Rectal smooth muscle tissue (tissue), 1 donor: Measurements from ENCODE around the gene NID2.

Source experiments
- H3K27ac ChIP-seq: one replicate; pipeline ENCODE4 v1.7.0; 2013; ENCODE audit warnings: low read depth, low read length, inconsistent platforms
- H3K27me3 ChIP-seq: one replicate; pipeline ENCODE4 v1.7.0; 2013; ENCODE audit warnings: low read length; ENCODE audit not compliant: control insufficient read depth, insufficient read depth
- H3K36me3 ChIP-seq: one replicate; pipeline ENCODE4 v1.7.0; 2013; ENCODE audit warnings: low read length; ENCODE audit not compliant: control insufficient read depth, insufficient read depth
- H3K4me1 ChIP-seq: one replicate; pipeline ENCODE4 v1.7.0; 2013; ENCODE audit warnings: low read length; ENCODE audit not compliant: control insufficient read depth, insufficient read depth
- H3K4me3 ChIP-seq: one replicate; pipeline ENCODE4 v1.7.0; 2013; ENCODE audit warnings: low read length
- H3K9ac ChIP-seq: one replicate; pipeline ENCODE4 v1.7.0; 2013; ENCODE audit warnings: low read length

Gene NID2

DNA sequence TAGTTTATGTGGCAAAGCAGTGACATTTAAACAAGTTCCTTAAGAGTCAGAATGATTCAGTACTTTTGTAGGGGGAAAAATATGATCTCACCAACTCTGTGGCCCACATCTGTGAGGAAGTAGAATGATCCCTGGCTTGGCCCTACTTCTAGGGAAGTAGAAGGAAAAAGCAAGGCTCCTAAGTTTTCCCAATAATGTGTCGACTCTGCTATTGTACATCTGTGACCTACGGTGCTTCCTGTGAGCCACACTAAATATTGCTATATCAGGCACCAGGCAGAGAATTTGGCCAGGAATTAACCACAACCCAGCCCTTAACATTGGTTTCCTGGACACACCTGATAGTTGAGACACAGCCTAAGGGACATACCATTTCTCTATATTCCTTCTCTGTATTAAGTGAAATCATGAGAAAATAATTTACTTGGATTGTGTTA is 9.3 kb upstream of the NID2 start:
- H3K27ac ChIP-seq = no peak overlapping the region
- no peaks in the 10 kb centered on the region for H3K36me3 ChIP-seq

DNA sequence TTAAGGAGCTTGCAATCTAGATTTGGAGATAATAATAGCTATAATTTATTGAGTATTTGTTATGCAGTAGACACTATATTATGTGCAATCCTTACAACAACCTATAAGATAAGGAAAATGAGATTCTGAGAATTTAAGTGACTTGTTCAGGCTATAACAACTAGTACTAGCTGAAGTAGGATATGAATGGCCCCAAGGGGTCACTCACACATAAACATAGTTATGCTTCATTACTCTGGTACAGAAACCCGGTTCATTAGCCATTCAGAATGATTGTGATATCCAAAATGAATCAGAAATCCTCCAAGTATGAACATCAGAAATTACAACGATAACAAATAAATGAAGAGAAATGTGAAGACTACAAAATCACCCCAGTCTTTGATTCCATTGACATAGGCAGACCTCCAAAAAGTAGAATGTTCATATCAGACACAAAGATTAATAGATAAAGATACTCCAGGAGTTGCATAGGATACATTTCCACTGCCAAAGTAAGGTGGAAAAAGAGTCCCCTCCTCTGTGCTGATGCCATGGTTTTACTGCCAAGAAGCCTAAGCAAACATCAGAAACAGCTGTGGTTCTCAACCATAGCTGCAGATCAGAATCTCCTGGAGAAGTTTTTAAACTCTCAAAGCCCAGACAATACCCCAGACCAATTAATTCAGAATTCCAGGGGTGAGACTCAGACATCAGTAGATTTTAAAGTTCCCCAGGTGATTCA is 8.6 kb upstream of the NID2 start:
- Histone ChIP-seq H3K4me1 (no peaks in the 10 kb centered on the region), H3K4me3 (no peak overlapping the region), H3K27me3 (no peaks in the 10 kb centered on the region), H3K9ac (no peak overlapping the region), H3K27ac (no peak overlapping the region), H3K36me3 (no peaks in the 10 kb centered on the region)

More for the DNA sequence above, 9.3 kb upstream of the NID2 start:
- H3K4me3 ChIP-seq = no peak overlapping the region
- H3K27me3 ChIP-seq = no peaks in the 10 kb centered on the region
- H3K4me1 ChIP-seq = no peaks in the 10 kb centered on the region
- H3K9ac ChIP-seq = no peak overlapping the region

DNA sequence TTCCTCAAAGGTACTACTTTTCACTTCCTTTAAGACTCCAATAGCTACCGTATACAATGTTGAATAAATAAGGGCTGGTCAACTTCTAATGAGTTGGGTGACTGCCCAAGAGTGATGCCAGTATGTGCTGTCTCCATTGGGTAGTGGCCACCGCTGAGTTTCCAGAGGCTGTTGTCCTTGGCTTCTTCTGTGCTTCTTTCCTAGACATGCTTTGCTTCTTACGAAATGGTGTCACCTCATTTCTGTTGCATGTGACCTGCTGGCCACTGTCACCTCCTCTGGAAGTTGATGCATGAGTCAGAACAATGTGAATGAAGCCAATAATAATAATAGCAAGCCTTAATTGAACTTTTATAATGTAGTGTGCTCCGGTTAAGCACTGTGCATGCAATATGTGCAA is 7.5 kb upstream of the NID2 start:
- no peaks in the 10 kb centered on the region for H3K4me1 ChIP-seq
- H3K9ac ChIP-seq = no peak overlapping the region
- H3K27me3 ChIP-seq = no peaks in the 10 kb centered on the region
- H3K27ac ChIP-seq = no peak overlapping the region
- H3K36me3 ChIP-seq = no peaks in the 10 kb centered on the region
- no peak overlapping the region for H3K4me3 ChIP-seq

DNA sequence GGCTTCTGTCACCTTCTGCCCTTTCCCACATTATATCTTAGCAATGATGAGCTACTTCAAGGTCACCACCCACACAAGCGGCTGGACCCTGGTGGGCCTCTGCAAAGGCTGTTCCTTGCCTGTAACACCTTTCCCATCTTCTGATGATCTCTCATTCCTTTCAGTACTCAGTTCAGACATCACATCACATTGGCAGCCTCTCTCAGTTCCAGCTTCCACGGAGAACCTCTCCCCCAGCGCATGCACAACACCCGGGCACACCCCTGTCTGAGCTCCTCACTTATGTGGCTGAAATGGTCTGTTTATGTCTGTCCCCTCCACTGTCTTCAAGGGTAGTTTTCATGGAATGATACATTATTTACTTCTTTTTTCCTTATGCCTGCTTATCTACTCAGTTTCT is 6.5 kb upstream of the NID2 start:
- Histone ChIP-seq H3K27me3 (no peaks in the 10 kb centered on the region), H3K27ac (no peak overlapping the region), H3K9ac (no peak overlapping the region), H3K4me1 (no peaks in the 10 kb centered on the region), H3K4me3 (no peak overlapping the region), H3K36me3 (no peaks in the 10 kb centered on the region)

DNA sequence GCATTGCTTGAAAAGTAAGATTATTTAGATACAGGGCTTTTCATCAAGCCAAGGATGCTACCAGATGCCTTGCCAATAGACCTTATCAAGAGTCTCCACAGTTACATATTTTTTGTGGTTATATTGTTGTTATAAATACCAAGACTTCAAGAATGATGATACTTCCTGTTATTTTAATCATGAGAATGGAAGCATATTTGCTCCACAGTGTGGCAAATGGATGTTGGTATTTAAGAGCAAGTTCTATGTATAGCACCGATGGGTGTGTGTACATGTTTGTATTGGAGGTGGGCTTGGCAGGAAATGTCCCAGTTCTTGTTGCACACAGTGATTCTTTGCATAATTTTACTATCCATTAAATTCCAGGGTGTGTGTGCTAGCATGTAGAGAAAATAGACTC is 4.4 kb upstream of the NID2 start:
- no peak overlapping the region for H3K27ac ChIP-seq
- no peak overlapping the region for H3K4me3 ChIP-seq
- no peaks in the 10 kb centered on the region for H3K36me3 ChIP-seq
- no peak overlapping the region for H3K9ac ChIP-seq
- peaks cover 3% of the 10 kb centered on the region for H3K27me3 ChIP-seq
- no peaks in the 10 kb centered on the region for H3K4me1 ChIP-seq

DNA sequence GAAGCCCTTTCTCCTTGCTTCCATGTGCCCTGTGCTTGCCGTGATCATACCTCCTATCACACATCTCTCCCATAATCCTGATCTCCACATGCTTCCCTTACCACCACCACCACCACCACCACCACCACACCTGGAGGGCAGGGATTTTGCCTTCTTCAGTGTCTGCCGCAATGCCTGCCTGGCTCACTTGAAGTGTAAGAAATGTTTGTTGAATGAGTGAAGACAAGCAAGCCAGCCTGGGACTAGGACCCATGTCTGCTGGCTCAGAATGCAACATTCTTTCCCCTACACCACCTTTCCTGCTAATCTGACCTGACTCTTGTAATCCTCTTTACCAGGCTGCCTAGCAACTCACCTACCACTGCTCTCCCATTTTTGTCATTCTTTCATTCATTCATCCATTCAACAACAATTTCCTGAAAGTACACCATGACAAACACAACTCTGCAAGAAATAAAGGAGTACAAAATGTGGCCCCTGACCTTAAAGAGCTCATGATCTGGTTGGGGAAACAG is 3.5 kb upstream of the NID2 start:
- Histone ChIP-seq H3K27ac (no peak overlapping the region), H3K4me3 (no peak overlapping the region), H3K36me3 (no peaks in the 10 kb centered on the region), H3K27me3 (peaks cover 3% of the 10 kb centered on the region), H3K9ac (no peak overlapping the region), H3K4me1 (peaks cover 2% of the 10 kb centered on the region)

DNA sequence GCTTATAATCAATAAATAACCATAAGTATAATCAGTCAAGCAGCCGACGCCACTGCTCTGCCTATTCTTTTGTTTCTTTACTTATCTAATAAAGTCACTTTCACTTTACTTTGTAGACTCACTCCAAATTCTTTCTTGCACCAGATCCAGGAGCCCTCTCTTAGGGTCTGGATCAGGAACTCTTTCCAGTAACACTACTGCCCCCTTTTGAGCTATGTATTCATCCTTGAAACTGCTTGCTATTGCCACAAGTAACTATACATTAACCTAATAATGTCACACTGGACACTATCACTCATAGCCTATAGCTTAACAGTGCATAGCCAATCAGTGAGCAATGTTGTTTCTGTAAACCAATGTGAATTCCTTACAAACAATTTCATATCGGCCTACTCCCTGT is 2.8 kb upstream of the NID2 start:
- Histone ChIP-seq H3K27me3 (peaks cover 3% of the 10 kb centered on the region), H3K36me3 (no peaks in the 10 kb centered on the region)

DNA sequence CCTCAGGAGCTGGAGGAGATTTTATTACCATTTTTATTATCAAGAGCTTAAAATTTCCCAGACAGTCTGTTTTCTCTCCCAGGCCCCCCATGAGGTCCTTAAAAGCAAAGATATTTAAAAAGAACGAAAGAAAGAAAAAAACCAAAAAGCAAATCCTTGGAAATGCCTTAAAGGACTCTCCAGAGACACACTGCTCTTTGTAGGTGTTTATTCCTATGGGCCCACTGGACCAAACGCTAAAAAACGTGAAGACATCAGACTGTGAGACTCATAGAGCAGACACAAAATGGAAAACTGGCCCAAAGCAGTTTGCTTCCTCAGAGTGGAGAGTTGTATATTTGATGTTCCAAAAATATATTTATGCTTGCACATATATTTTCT is 1.2 kb upstream of the NID2 start:
- Histone ChIP-seq H3K27ac (peak overlapping the region; percentile 94), H3K4me3 (peak overlapping the region; percentile 91), H3K27me3 (peaks cover 3% of the 10 kb centered on the region), H3K9ac (no peak overlapping the region), H3K4me1 (peaks cover 2% of the 10 kb centered on the region), H3K36me3 (no peaks in the 10 kb centered on the region)

More for the DNA sequence above, 2.8 kb upstream of the NID2 start:
- Histone ChIP-seq H3K4me3 (no peak overlapping the region), H3K9ac (no peak overlapping the region), H3K4me1 (peaks cover 2% of the 10 kb centered on the region), H3K27ac (no peak overlapping the region)

DNA sequence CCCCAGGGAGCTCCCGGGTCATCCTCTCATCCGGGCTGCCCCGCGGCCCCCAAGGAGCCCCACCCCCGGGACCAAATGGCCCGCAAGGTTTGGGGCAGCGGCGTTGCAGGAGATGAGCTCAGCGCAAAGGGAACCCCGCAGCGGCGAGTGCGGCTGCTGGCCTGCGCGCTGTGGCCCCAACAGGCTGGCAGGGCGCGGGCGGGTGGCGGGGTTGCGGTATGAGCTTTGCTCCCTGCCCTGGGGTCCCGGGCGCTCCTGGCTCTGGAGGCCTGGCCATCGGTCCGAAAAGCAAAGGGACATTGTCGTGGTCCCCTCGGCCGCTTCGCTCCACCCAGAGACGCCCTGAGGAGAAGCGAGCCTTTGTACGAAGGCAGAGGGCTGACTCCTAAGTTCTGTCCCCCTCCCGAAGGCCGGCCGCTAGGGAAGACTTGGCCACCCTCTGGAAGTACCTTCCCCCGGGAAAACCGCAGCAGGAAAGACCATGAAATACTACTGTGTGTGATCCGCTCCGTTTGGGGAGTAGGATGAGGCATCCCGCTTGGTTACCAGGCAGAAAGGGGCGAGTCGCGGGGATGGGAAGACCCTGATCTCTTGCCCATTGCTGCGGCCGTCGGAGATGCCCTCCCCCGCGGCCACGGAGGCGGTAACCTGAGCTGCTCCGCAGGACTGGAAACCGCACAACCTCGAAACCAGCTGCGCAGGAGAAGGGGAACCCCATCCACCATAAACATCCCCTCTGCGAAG is 620 bp upstream of the NID2 start:
- Histone ChIP-seq H3K27me3 (peaks cover 3% of the 10 kb centered on the region), H3K4me3 (peak overlapping the region; percentile 91), H3K27ac (peak overlapping the region; percentile 94), H3K36me3 (no peaks in the 10 kb centered on the region), H3K9ac (no peak overlapping the region), H3K4me1 (peaks cover 2% of the 10 kb centered on the region)

DNA sequence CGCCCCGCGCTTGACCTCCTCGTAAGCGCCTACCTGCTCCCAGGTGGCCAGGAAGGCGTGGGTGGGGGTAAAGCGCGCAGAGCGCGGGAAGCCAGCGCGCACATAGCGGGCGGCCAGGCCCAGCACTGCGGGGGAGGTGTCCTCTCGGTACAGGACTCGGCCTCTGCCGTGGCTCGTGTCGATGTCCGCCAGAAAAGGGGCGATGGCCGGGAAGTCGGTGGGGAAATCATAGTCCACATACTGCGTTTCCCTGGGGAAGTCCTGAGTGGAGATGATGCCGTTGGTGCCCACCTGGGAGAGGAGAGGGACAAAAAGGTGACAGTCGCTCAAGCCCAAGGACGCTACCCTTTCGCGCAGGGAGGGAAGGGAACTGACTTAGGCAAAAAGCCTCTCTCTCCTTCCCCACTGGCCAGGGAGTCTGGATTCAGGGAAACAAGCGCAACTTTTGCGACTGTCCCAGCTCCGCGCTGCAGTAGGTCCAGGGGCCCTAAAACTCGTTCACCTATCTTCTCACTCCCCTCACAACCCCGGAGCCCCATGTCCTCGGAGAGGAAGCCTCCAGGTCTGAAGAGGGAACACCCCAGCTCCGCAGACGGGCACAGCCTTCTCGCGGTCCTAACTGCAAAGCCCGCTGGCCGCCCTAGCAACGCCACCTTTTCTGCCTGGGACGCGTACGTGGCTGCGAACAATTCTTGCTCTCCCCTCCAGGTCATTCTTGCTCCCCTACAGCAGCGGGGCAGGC is 815 bp downstream of the NID2 start:
- H3K27me3 ChIP-seq = peaks cover 3% of the 10 kb centered on the region
- peak overlapping the region; percentile 91 for H3K4me3 ChIP-seq
- peak overlapping the region; percentile 94 for H3K27ac ChIP-seq
- no peaks in the 10 kb centered on the region for H3K36me3 ChIP-seq
- peak overlapping the region; percentile 45 for H3K9ac ChIP-seq
- peaks cover 9% of the 10 kb centered on the region for H3K4me1 ChIP-seq

DNA sequence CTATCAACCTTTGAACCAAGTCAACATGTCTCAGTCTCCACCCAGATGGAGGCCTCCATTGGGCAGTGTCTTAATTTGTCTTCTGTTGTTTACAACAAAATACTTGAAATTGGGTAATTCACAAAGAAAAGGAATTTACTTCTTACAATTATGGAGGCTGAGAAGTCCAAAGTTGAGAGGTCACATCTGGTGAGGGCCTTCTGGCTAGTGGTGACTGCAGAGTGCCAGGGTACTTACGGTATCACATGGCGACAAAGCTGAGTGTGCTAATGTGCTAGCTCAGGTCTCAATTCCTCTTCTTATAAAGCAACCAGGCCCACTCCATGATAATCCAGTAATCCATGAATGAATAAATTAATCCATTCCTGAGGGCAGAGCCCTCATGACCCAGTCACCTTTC is 4.7 kb downstream of the NID2 start:
- Histone ChIP-seq H3K4me1 (peaks cover 43% of the 10 kb centered on the region), H3K9ac (no peak overlapping the region), H3K27me3 (peaks cover 3% of the 10 kb centered on the region), H3K36me3 (no peaks in the 10 kb centered on the region), H3K4me3 (no peak overlapping the region), H3K27ac (no peak overlapping the region)

DNA sequence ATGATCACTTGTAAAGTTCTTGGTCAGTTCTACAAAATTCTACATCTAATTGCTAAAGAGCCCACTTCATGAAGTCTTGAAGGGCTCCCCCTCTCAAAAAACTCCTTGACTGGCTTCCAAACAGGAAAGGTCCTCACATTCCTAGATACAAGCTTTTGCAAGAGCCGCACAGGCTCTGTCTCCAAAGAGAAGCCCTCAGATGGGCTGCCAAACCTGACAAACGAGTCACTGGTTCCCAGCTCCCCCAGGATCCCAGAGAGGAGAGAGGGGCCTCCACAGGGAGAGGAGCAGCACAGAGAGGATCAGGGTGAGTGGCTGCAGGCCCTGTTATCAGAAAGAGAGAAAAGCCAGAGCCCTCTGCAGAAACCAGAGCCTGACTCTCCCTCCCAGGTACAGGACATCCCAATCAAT is 5.8 kb downstream of the NID2 start:
- Histone ChIP-seq H3K4me3 (no peak overlapping the region), H3K9ac (no peak overlapping the region), H3K36me3 (no peaks in the 10 kb centered on the region), H3K4me1 (peaks cover 51% of the 10 kb centered on the region), H3K27ac (peak overlapping the region; percentile 33), H3K27me3 (no peaks in the 10 kb centered on the region)
